Stimulated activated CD4-positive, alpha-beta T cell treated with anti-CD3 and anti-CD28 coated beads, Interleukin-2, amount 100 ng/mL, for 48 hours (primary cell): ENCODE measurements around the gene THOP1.

Experiments used
- DNase-seq, 2 donors: peaks; one replicate each; pipeline ENCODE4 v3.0.0-alpha.2; 2020

THOP1 gene

DNA sequence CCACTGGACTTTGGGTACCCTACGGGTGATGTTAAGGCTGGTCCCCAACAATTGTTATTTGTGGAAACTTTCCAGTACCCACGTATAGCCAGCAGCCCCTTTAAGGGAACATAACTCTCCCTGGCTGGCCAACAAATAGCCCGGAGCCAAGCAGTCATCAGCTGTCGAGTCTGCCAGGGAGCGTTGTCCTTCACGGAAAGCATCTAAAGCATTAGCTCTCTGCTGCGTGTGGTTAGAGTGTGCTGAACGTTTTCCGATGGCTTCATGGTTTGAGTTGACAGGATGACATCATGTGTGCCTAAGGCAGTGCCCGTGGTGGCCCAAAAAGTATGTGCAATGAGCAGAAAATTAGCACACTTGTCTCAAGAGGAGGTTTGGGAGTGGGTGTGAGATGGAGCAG is 78.5 kb downstream of the THOP1 start:
- DNase-seq: no peak
